DOHH2 (cell line): Measurements from ENCODE around the gene AP5S1.

Experiments used
- H3F3A ChIP-seq: fragments of 200-600 bp; sonication (generic), shearing (Covaris generic); 2 replicates; pipeline ENCODE4 v1.6.0; 2016; ENCODE audit warnings: antibody characterized with exemption, mild to moderate bottlenecking; ENCODE audit not compliant: control insufficient read depth, insufficient read depth
- H3K27ac ChIP-seq: fragments of 200-600 bp; sonication (generic); 2 replicates; pipeline ENCODE4 v1.5.1; 2014; ENCODE audit warnings: low read depth, mild to moderate bottlenecking, low read length, moderate library complexity
- H3K27me3 ChIP-seq: fragments of 200-600 bp; sonication (generic); 2 replicates; pipeline ENCODE4 v1.6.1; 2014; ENCODE audit warnings: mild to moderate bottlenecking, low read length, mixed read lengths; ENCODE audit not compliant: control insufficient read depth
- H3K36me3 ChIP-seq: fragments of 200-600 bp; sonication (generic); 2 replicates; pipeline ENCODE4 v1.6.1; 2014; ENCODE audit warnings: mild to moderate bottlenecking, low read length, moderate library complexity, mixed read lengths; ENCODE audit not compliant: control insufficient read depth
- H3K4me1 ChIP-seq: fragments of 200-600 bp; sonication (generic); 2 replicates; pipeline ENCODE4 v1.6.1; 2014; ENCODE audit warnings: mild to moderate bottlenecking, low read length, mixed read lengths; ENCODE audit not compliant: control insufficient read depth
- H3K4me2 ChIP-seq: fragments of 200-600 bp; sonication (generic); 2 replicates; pipeline ENCODE4 v1.6.0; 2014; ENCODE audit warnings: mild to moderate bottlenecking, low read length, moderate library complexity
- H3K4me3 ChIP-seq: fragments of 200-600 bp; sonication (generic); 2 replicates; pipeline ENCODE4 v1.5.1; 2014; ENCODE audit warnings: mild to moderate bottlenecking, low read length, mixed read lengths
- H3K79me2 ChIP-seq: fragments of 200-600 bp; sonication (generic); 2 replicates; pipeline ENCODE4 v1.6.1; 2014; ENCODE audit warnings: mild to moderate bottlenecking, low read length, mixed read lengths; ENCODE audit not compliant: control insufficient read depth
- H3K9me2 ChIP-seq: fragments of 200-600 bp; sonication (generic); replicated peaks from 2 replicates; pipeline ENCODE4 v1.6.1; 2014; ENCODE audit warnings: mild to moderate bottlenecking, low read length, mixed read lengths; ENCODE audit not compliant: control insufficient read depth
- H3K9me3 ChIP-seq: fragments of 200-600 bp; sonication (generic); 2 replicates; pipeline ENCODE4 v1.6.1; 2014; ENCODE audit warnings: antibody characterized with exemption, low read length, mixed read lengths; ENCODE audit not compliant: control insufficient read depth, insufficient read depth
- H4K20me1 ChIP-seq: fragments of 200-600 bp; sonication (generic); 2 replicates; pipeline ENCODE4 v1.6.0; 2014; ENCODE audit warnings: low read depth, mild to moderate bottlenecking, antibody characterized with exemption, low read length, moderate library complexity; ENCODE audit not compliant: control insufficient read depth, insufficient read depth
- CTCF ChIP-seq: fragments of 200-600 bp; sonication (generic); IDR thresholded peaks from one replicate; pipeline ENCODE4 v1.5.1; 2014; ENCODE audit warnings: antibody characterized with exemption, mild to moderate bottlenecking, low read depth, low read length; ENCODE audit not compliant: poor library complexity, severe bottlenecking
- EZH2phosphoT487 ChIP-seq: fragments of 200-600 bp; sonication (generic); IDR thresholded peaks from 2 replicates; pipeline ENCODE4 v1.6.1; 2017; ENCODE audit warnings: borderline replicate concordance, mild to moderate bottlenecking, antibody characterized with exemption, low read length, moderate library complexity, mixed read lengths

The AP5S1 gene

GRCh38 chr20:3785240-3786125, 34.9 kb upstream of the AP5S1 start:
- Histone ChIP-seq H3K4me1 (peaks cover 53% of the 10 kb centered on the region), H3K4me3 (peak overlapping the region; percentile 88)

GRCh38 chr20:3786126-3786484, 34.2 kb upstream of the AP5S1 start:
- no peak overlapping the region for H3K27ac ChIP-seq
- peak overlapping the region; percentile 88 for H3K4me3 ChIP-seq

More at GRCh38 chr20:3785240-3786125, 34.9 kb upstream of the AP5S1 start:
- peaks cover 7% of the 10 kb centered on the region; the same call in 1 of the 2 replicates for H3F3A ChIP-seq
- H4K20me1 ChIP-seq = peaks cover 9% of the 10 kb centered on the region; the same call in 1 of the 2 replicates
- H3K79me2 ChIP-seq = peaks cover 40% of the 10 kb centered on the region
- H3K27me3 ChIP-seq = no peaks in the 10 kb centered on the region
- H3K4me2 ChIP-seq = peak overlapping the region; percentile 91
- TF ChIP-seq CTCF = no peak
- TF ChIP-seq EZH2phosphoT487 = no peak
- no peaks in the 10 kb centered on the region for H3K9me3 ChIP-seq
- H3K36me3 ChIP-seq = peaks cover 21% of the 10 kb centered on the region
- no peaks in the 10 kb centered on the region for H3K9me2 ChIP-seq
- H3K27ac ChIP-seq = no peak overlapping the region

GRCh38 chr20:3786665-3787323, 33.6 kb upstream of the AP5S1 start, which contains the start of gene CENPB:
TSS of gene CENPB (minus strand) at chr20:3786740. CDS start at chr20:3786483, 257 bp downstream.
- H3K36me3 ChIP-seq = peaks cover 21% of the 10 kb centered on the region
- peak within 1 kb of the TSS; percentile 97 for H3K4me2 ChIP-seq
- peaks cover 41% of the 10 kb centered on the region for H3K4me1 ChIP-seq
- no peaks in the 10 kb centered on the region for H3K27me3 ChIP-seq
- no peak within 1 kb of the TSS for H3K27ac ChIP-seq
- peaks cover 9% of the 10 kb centered on the region; the same call in 1 of the 2 replicates for H4K20me1 ChIP-seq
- peak within 1 kb of the TSS; percentile 88 for H3K4me3 ChIP-seq
- H3K9me3 ChIP-seq = no peaks in the 10 kb centered on the region
- H3K9me2 ChIP-seq = no peaks in the 10 kb centered on the region
- peaks cover 10% of the 10 kb centered on the region for H3F3A ChIP-seq
- TF ChIP-seq CTCF (peak; percentile 59), EZH2phosphoT487 (no peak)
- peaks cover 40% of the 10 kb centered on the region for H3K79me2 ChIP-seq

More at GRCh38 chr20:3786126-3786484, 34.2 kb upstream of the AP5S1 start:
- Histone ChIP-seq H3K27me3 (no peaks in the 10 kb centered on the region), H3K9me2 (no peaks in the 10 kb centered on the region), H3K4me1 (peaks cover 47% of the 10 kb centered on the region), H3K36me3 (peaks cover 21% of the 10 kb centered on the region), H3K79me2 (peaks cover 40% of the 10 kb centered on the region), H3K9me3 (no peaks in the 10 kb centered on the region), H4K20me1 (peaks cover 9% of the 10 kb centered on the region; the same call in 1 of the 2 replicates), H3F3A (peaks cover 10% of the 10 kb centered on the region), H3K4me2 (peak overlapping the region; percentile 91)
- TF ChIP-seq EZH2phosphoT487 (no peak), CTCF (no peak)
